Measurements from ENCODE around the gene CDCA4.
A peak's percentile ranks its signal among the peaks of the same experiment; 100 is the strongest.

DNA sequence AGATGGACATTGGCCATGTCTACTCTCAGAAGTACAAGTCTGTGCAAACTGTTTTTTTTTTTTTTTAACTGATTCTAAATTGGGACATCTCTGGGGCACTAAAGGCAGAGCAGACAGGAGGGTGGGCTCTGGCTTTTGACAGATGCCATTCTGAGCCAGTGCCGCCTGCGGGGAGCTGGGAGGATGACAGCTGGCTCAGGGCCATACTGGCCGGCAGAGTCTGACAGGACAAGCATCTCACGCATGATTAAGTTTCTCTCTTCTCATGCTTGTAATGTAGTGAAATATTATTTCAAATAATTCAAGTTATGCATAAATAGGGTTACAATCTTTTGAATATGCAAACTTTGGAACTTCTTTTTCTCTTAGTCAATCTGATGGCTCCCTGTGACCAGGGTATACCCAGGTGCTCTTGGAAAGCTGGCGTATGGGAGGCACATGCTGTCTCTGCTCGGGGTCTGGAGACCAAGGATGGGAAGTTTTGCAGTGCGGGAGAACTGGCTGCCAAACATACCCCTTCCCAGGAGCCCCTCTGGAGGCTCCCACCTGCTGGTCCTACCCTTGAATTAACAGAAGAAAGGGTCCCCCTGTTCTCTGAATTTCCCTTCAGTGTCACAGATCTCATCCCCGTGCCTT is 7.6 kb downstream of the CDCA4 start:
- TF ChIP-seq, protein P1, sequence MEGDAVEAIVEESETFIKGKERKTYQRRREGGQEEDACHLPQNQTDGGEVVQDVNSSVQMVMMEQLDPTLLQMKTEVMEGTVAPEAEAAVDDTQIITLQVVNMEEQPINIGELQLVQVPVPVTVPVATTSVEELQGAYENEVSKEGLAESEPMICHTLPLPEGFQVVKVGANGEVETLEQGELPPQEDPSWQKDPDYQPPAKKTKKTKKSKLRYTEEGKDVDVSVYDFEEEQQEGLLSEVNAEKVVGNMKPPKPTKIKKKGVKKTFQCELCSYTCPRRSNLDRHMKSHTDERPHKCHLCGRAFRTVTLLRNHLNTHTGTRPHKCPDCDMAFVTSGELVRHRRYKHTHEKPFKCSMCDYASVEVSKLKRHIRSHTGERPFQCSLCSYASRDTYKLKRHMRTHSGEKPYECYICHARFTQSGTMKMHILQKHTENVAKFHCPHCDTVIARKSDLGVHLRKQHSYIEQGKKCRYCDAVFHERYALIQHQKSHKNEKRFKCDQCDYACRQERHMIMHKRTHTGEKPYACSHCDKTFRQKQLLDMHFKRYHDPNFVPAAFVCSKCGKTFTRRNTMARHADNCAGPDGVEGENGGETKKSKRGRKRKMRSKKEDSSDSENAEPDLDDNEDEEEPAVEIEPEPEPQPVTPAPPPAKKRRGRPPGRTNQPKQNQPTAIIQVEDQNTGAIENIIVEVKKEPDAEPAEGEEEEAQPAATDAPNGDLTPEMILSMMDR (IDR thresholded peaks at IDR 0.05; ENCODE audit: low read length), result peak; percentile 35; the same call in 1 of the 2 replicates
- TF ChIP-seq EZH2 (IDR thresholded peaks at IDR 0.05; ENCODE audit: borderline replicate concordance, low read length), result no peak
